Measurements from ENCODE around the gene SRSF7.
"Not testable (repeated sequence)": the region's sequence is repeated elsewhere in the genome, so short reads cannot be mapped to it uniquely, and the experiment has no call there.

SRSF7 gene

GRCh38 chr2:38755891-38756290, 4.7 kb upstream of the SRSF7 start:
- H3K27ac ChIP-seq, H3K4me3 ChIP-seq: not testable (repeated sequence)

GRCh38 chr2:38754506-38754905, 3.3 kb upstream of the SRSF7 start:
- peak overlapping the region in 7 of 21 experiments; percentile 22 to 84 (median 32) for H3K27ac ChIP-seq
- H3K4me3 ChIP-seq, result peak overlapping the region in 2 of 7 experiments; percentile 1 to 19

- peak overlapping the region in 1 of 7 experiments; percentile 1 for H3K4me3 ChIP-seq
- peak overlapping the region in 8 of 21 experiments; percentile 3 to 84 (median 32) for H3K27ac ChIP-seq
These were observed 2.9 kb upstream of the SRSF7 start for GRCh38 chr2:38754049-38754448.

- Histone ChIP-seq H3K27ac (peak overlapping the region; percentile 34 to 99 (median 96)), H3K4me3 (peak overlapping the region; percentile 52 to 96 (median 84))
These were observed 642 bp upstream of the SRSF7 start for GRCh38 chr2:38751596-38752410.

DNA sequence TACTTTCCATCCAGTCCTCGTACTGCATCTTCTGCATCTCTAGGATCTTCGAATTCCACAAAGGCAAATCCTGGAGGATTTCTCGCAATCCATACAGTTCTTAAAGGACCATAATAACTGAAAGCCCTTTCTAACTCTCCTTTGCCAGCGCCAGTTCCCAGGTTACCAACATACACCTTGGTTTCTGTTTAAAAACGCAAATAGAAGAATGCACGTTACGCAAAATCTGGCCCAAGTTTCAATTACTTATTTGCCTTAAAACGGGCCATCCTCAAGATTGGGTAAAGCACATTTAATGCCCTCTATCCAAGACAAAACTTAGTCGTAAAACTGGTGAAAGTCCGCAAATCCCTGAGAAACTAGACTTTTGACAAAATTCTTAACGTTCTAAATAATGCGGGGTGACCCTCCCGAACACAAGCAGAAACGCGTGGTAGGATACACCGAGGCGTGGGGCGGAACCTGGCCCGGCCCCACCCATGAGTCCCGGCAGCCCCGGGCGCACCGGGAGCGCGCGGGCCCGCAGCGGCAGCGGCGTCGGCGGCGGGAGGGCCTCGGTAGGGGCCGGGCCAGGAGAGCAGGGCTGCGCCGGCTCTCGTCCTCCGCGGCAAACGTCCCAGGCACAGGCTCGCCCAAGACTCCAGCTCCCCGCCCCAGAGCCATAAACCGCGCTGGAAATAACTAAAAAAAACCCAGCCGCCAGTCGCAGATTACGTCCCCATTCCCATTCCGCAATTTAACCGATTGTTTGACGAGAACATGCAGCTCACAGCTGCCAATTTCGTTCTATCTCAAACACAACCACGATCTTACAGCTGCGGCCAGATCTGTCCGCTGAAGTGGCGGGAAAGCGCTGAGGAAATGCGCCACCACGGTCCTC, 910 bp downstream of the SRSF7 start:
- Histone ChIP-seq H3K27ac (peak overlapping the region; percentile 53 to 99 (median 96)), H3K4me3 (peak overlapping the region; percentile 52 to 96 (median 84))

GRCh38 chr2:38748943-38749804, 2.0 kb downstream of the SRSF7 start:
- Histone ChIP-seq H3K4me3 (peak overlapping the region; percentile 52 to 96 (median 84)), H3K27ac (peak overlapping the region in 4 of 21 experiments; percentile 0 to 99 (median 48))

- Histone ChIP-seq H3K27ac (peak overlapping the region in 2 of 21 experiments; percentile 0 to 90), H3K4me3 (peak overlapping the region in 2 of 7 experiments; percentile 70 to 84)
These were observed 2.8 kb downstream of the SRSF7 start for GRCh38 chr2:38748391-38748790.

DNA sequence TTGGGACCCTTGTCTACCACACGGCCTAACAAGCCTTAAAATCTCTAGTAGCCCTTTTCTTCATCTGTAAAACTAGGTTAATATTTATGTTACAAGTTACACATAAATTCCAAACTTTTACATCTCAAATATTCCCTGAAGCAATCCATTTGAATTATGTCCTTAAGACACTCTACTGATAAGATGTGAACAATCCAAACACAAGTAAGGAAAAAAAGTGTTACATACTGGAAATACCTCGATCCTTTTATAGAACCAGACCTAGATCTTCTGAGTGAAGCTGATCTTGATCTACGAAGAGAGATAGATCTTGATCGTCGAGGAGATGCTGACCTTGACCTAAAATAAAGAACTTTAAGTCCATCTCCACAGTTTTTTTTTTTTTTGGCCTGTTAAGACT, 3.3 kb downstream of the SRSF7 start:
- H3K27ac ChIP-seq, result peak overlapping the region in 1 of 21 experiments; percentile 14

GRCh38 chr2:38747007-38747424, 4.1 kb downstream of the SRSF7 start:
- H3K4me3 ChIP-seq, result no peak overlapping the region
- no peak overlapping the region for H3K27ac ChIP-seq

More for the DNA sequence above, 3.3 kb downstream of the SRSF7 start:
- no peak overlapping the region for H3K4me3 ChIP-seq

DNA sequence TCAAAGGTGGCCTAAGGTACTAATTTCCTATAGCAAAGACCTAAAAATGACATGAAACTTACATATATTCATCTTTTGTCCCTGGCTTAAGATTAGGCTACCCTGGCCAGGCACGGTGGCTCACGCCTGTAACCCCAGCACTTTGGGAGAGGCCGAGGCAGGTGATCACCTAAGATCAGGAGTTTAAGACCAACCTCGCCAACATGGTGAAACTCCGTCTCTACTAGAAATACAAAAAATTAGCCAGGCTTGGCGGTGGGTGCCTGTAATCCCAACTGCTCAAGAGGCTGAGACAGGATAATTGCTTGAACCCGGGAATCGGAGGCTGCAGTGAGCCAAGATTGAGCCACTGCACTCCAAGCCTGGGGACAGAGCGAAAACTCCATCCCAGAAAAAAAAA, 5.9 kb downstream of the SRSF7 start:
- Histone ChIP-seq H3K27ac (no peak overlapping the region), H3K4me3 (no peak overlapping the region)

DNA sequence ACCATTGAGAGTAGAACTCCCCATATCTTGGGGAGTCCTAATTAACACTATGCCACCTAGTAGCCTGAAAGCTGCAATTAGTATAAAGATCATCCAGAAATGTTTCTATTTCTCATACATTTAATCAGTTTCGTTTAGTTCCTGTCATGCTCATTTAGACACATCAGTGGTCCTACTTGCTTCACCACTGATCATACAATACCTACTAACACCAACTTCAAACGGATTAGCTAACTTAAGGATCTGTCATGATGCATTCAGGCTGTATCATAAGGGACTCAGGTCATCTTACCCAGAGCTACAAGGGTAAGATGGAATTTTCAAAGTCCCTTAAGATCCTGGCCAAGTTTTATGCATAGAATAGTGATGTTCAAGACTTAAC, 6.8 kb downstream of the SRSF7 start:
- H3K27ac ChIP-seq, result no peak overlapping the region

GRCh38 chr2:38743672-38744398, 7.3 kb downstream of the SRSF7 start:
- Histone ChIP-seq H3K27ac (no peak overlapping the region), H3K4me3 (no peak overlapping the region)

More for the DNA sequence above, 6.8 kb downstream of the SRSF7 start:
- H3K4me3 ChIP-seq, result no peak overlapping the region

DNA sequence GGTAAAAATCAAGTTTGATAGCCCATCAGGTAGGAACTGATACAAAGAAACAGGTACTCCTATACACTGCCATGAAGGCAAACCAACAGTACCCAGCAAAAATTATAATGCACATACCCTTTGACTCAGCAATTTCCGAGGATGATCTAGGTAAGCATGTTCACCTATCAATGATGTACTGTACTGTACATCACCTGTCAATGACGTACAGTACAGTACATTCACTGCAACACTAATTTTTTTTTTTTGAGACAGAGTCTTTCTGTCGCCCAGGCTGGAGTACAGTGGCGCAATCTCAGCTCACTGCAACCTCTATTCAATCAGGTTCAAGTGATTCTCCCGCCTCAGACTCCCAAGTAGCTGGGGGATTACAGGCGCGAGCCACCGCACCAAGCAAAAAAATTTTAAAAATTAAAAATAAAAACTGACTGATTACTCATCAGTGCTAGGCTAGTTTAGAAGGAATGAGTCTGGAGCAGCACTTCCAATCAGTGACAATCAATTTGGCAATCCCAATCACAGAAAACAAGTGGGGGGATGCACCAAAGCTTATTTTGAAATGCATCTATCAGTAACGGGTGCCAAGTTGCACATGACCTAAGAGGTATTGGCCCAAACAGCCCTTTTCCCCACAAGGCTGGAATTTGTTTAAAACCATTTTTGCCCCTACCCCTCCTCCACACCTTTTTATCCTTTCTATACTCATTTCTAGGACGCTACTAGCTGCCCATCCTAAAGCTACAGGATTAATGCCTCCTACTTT, 8.2 kb downstream of the SRSF7 start:
- Histone ChIP-seq H3K4me3 (no peak overlapping the region), H3K27ac (no peak overlapping the region)

DNA sequence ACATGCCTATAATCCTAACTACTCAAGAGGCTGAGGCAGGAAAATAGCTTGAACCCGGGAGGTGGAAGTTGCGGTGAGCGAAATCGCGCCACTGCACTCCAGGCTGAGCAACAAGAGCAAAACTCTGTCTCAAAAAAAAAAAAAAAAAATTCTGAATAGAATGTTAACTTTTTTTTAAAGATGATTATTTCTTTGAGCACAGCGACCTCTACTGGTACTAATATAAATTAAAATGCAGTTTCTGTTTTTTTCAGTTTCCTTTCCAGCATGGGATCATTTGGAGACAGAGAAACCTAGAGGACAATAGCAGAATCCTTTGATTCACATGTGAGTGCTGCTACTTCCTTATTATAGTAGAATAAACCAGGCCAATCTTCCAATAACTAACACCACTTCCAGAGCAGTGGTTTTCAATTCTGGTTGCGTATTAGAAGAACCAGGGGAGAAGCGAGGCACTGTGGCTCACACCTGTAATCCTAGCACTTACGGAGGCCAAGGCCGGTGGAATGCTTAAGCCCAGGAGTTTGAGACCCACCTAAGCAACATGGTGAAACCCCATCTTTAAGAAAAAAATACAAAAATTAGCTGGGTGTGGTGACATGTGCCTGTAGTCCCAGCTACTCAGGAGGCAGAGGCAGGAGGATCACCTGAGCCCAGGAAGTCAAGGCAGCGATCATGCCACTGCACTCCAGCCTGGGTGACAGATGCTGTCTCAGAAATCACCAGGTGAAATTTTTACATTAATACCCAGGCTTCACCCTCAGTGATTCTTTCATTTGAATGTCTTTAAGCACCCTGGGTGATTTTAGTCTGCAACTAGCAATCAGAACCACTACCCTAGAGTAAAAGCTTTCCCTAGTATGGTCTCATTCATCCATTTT, 10.1 kb downstream of the SRSF7 start:
- peak overlapping the region in 2 of 21 experiments; percentile 38 to 54 for H3K27ac ChIP-seq
- no peak overlapping the region for H3K4me3 ChIP-seq

- Histone ChIP-seq H3K27ac (no peak overlapping the region), H3K4me3 (no peak overlapping the region)
These were observed 11.6 kb downstream of the SRSF7 start for GRCh38 chr2:38739524-38739923.

- H3K27ac ChIP-seq, result peak overlapping the region in 2 of 21 experiments; percentile 10 to 16
These were observed 13.2 kb downstream of the SRSF7 start for GRCh38 chr2:38737925-38738324.

More at GRCh38 chr2:38737925-38738324, 13.2 kb downstream of the SRSF7 start:
- H3K4me3 ChIP-seq, result no peak overlapping the region
